ENCODE results near the gene LDAH. TPM values are rescaled to one million over a fixed set of nuclear protein-coding genes. Genes with fewer than 3 reads are reported as not detected.

LDAH gene
- total and polyA plus RNA-seq, 4 donors = 19.7 to 32.9 (median 21.8) TPM

DNA sequence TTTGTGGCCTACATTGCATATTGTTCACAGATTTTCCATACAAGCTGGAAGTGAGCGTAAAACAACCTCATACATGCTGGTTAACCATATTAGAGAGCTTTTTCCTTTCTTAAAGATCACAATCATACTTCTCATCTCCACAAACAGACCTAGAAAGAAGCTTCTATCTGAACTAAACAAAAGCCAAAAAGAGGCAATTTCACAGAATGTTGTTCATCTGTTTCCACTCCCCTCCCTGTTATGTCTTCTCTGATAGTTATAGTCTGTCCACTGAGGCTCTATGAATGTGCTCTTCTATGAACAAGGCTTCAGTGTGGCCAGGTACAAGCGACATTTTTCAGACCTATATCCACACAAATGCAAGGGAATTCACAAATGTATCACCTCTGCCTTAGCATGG lies 63.4 kb downstream of the LDAH start:
- Histone ChIP-seq H3K4me1 (ENCODE audit: control insufficient read depth, insufficient read depth, low read length) (no peaks in the 10 kb centered on the region), H3K27ac (ENCODE audit: low read depth, low read length) (no peak overlapping the region), H3K4me3 (ENCODE audit: low read depth, low read length) (no peak overlapping the region), H3K36me3 (ENCODE audit: control insufficient read depth, insufficient read depth, low read length) (no peaks in the 10 kb centered on the region), H3K9me3 (ENCODE audit: control insufficient read depth, insufficient read depth, low read length) (peaks cover 1% of the 10 kb centered on the region), H3K27me3 (ENCODE audit: control insufficient read depth, insufficient read depth, low read length) (no peaks in the 10 kb centered on the region)
- 100% methylated on average over 2 of the region's 2 CpGs for WGBS (ENCODE audit: insufficient coverage)
- DNase-seq (ENCODE audit: low read depth in 4 of 6, low spot score in 6 of 6) = no peak

DNA sequence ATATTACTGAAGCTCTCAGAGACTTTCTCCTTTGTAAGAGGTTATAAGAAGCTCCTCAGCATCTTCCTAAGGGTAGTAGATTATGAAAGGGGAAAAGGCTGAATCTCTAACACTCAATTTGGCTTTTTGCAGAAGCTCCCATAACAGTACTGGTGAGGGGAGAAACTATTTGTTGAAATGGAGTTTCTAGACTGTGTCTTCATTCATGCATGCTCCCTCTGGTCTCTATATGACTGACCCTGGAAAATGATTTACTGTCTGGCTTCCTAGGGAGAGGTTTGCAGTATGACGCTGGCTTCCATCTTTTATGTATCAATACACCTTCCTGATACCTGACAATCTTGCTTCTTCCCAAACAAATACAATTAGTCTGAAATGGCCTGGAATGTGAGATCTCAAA lies 63.9 kb downstream of the LDAH start:
- Histone ChIP-seq H3K27me3 (ENCODE audit: control insufficient read depth, insufficient read depth, low read length) (no peaks in the 10 kb centered on the region), H3K4me1 (ENCODE audit: control insufficient read depth, insufficient read depth, low read length) (no peaks in the 10 kb centered on the region), H3K36me3 (ENCODE audit: control insufficient read depth, insufficient read depth, low read length) (no peaks in the 10 kb centered on the region), H3K4me3 (ENCODE audit: low read depth, low read length) (no peak overlapping the region), H3K9me3 (ENCODE audit: control insufficient read depth, insufficient read depth, low read length) (peaks cover 1% of the 10 kb centered on the region), H3K27ac (ENCODE audit: low read depth, low read length) (no peak overlapping the region)
- whole genome bisulfite sequencing (ENCODE audit: insufficient coverage) = no CpG with 5 or more reads among the region's 1 CpG
- no peak for DNase-seq (ENCODE audit: low read depth in 4 of 6, low spot score in 6 of 6)

DNA sequence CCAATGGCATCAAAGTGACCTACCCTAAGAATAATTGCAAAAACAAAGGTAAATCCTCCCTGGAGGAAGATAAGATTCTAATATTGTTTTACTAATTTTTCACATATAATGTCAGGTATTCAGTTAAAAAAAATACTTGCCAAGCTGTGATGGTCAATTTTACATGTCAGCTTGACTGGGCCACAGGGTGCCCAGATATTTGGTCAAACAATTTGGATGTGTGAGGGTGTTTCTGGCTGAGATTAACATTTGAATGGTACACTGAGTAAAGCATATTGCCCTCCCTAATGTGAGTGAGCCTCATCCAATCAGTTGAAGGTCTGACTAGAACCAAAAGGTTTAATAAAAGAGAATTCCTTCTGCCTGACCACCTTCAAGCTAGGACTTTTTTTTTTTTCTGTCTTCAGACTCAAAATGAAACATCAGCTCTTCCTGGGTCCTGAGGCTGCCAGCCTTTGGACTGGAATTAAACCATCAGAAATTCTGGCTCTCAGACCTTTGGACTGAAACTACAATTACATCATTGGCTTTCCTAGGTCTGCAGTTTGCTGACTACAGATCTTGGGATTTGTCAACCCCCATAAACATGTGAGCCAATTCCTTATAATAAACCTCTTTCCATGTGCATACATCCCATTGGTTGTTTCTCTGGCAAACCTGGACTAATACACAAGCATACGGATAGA lies 65.4 kb downstream of the LDAH start:
- no peak overlapping the region for H3K27ac ChIP-seq (ENCODE audit: low read depth, low read length)
- WGBS (ENCODE audit: insufficient coverage) = no CpG with 5 or more reads among the region's 1 CpG
- DNase-seq (ENCODE audit: low read depth in 4 of 6, low spot score in 6 of 6) = no peak
- no peak overlapping the region for H3K4me3 ChIP-seq (ENCODE audit: low read depth, low read length)
- H3K9me3 ChIP-seq (ENCODE audit: control insufficient read depth, insufficient read depth, low read length) = peaks cover 1% of the 10 kb centered on the region
- no peaks in the 10 kb centered on the region for H3K36me3 ChIP-seq (ENCODE audit: control insufficient read depth, insufficient read depth, low read length)
- H3K27me3 ChIP-seq (ENCODE audit: control insufficient read depth, insufficient read depth, low read length) = no peaks in the 10 kb centered on the region
- H3K4me1 ChIP-seq (ENCODE audit: control insufficient read depth, insufficient read depth, low read length) = no peaks in the 10 kb centered on the region

- H3K27ac ChIP-seq (ENCODE audit: low read depth, low read length) = no peak overlapping the region
- no peaks in the 10 kb centered on the region for H3K4me1 ChIP-seq (ENCODE audit: control insufficient read depth, insufficient read depth, low read length)
- H3K4me3 ChIP-seq (ENCODE audit: low read depth, low read length) = no peak overlapping the region
- H3K36me3 ChIP-seq (ENCODE audit: control insufficient read depth, insufficient read depth, low read length) = no peaks in the 10 kb centered on the region
- peaks cover 1% of the 10 kb centered on the region for H3K9me3 ChIP-seq (ENCODE audit: control insufficient read depth, insufficient read depth, low read length)
- no peak for DNase-seq (ENCODE audit: low read depth in 4 of 6, low spot score in 6 of 6)
- no peaks in the 10 kb centered on the region for H3K27me3 ChIP-seq (ENCODE audit: control insufficient read depth, insufficient read depth, low read length)
Measured at GRCh38 chr2:20755132-20755800, 67.6 kb downstream of the LDAH start.

DNA sequence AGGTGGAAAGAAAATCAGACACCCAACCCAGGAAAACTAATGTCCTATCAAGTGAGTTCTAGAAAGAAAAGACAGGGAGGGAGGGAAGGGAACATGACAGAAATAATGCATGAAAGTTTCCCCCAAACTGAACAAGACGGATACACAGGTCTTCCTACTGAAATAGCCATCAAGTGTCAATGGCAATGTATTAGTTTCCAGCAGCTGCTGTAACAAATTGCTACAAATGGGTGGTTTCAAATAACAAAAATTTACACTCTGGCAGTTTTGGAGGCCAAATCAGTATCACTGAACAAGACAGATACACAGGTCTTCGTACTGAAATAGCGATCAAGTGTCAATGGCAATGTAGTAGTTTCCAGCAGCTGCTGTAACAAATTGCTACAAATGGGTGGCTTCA lies 70.6 kb downstream of the LDAH start:
- Histone ChIP-seq H3K4me1 (ENCODE audit: control insufficient read depth, insufficient read depth, low read length) (no peaks in the 10 kb centered on the region), H3K9me3 (ENCODE audit: control insufficient read depth, insufficient read depth, low read length) (no peaks in the 10 kb centered on the region), H3K27ac (ENCODE audit: low read depth, low read length) (no peak overlapping the region), H3K36me3 (ENCODE audit: control insufficient read depth, insufficient read depth, low read length) (no peaks in the 10 kb centered on the region), H3K4me3 (ENCODE audit: low read depth, low read length) (no peak overlapping the region), H3K27me3 (ENCODE audit: control insufficient read depth, insufficient read depth, low read length) (no peaks in the 10 kb centered on the region)
- DNase-seq (ENCODE audit: low read depth in 4 of 6, low spot score in 6 of 6) = no peak
- 93% methylated on average over 2 of the region's 3 CpGs for WGBS (ENCODE audit: insufficient coverage)

DNA sequence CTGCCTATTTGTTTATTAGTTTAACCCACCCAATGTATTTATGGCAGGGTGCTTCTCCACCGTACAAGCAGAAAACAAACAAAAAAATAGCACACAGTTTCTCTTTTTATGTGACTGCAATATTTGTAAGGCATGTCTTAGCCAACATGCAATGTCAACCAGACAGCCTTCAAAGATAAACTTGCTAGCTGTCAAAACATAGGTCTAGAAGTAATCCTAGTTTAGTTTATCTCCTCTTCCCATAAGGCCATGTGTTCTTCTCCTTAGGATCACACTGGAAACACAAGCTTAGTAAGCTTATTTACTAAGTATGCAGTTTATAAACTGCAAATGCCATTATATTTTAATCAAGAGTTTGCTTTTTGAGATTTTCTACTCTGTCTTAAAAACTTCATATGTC lies 75.6 kb downstream of the LDAH start:
- no peaks in the 10 kb centered on the region for H3K9me3 ChIP-seq (ENCODE audit: control insufficient read depth, insufficient read depth, low read length)
- H3K4me1 ChIP-seq (ENCODE audit: control insufficient read depth, insufficient read depth, low read length) = no peaks in the 10 kb centered on the region
- no peak overlapping the region for H3K27ac ChIP-seq (ENCODE audit: low read depth, low read length)
- WGBS (ENCODE audit: insufficient coverage) = 57% methylated on average over 1 of the region's 1 CpG
- H3K27me3 ChIP-seq (ENCODE audit: control insufficient read depth, insufficient read depth, low read length) = no peaks in the 10 kb centered on the region
- H3K4me3 ChIP-seq (ENCODE audit: low read depth, low read length) = no peak overlapping the region
- H3K36me3 ChIP-seq (ENCODE audit: control insufficient read depth, insufficient read depth, low read length) = no peaks in the 10 kb centered on the region
- DNase-seq (ENCODE audit: low read depth in 4 of 6, low spot score in 6 of 6) = no peak

- Histone ChIP-seq H3K9me3 (ENCODE audit: control insufficient read depth, insufficient read depth, low read length) (no peaks in the 10 kb centered on the region), H3K27me3 (ENCODE audit: control insufficient read depth, insufficient read depth, low read length) (no peaks in the 10 kb centered on the region), H3K27ac (ENCODE audit: low read depth, low read length) (no peak overlapping the region), H3K36me3 (ENCODE audit: control insufficient read depth, insufficient read depth, low read length) (no peaks in the 10 kb centered on the region), H3K4me3 (ENCODE audit: low read depth, low read length) (no peak overlapping the region), H3K4me1 (ENCODE audit: control insufficient read depth, insufficient read depth, low read length) (no peaks in the 10 kb centered on the region)
- no CpG with 5 or more reads among the region's 2 CpGs for WGBS (ENCODE audit: insufficient coverage)
- no peak for DNase-seq (ENCODE audit: low read depth in 4 of 6, low spot score in 6 of 6)
Measured at GRCh38 chr2:20745924-20746555, 76.9 kb downstream of the LDAH start.

- no peak for DNase-seq (ENCODE audit: low read depth in 4 of 6, low spot score in 6 of 6)
- Histone ChIP-seq H3K27me3 (ENCODE audit: control insufficient read depth, insufficient read depth, low read length) (no peaks in the 10 kb centered on the region), H3K36me3 (ENCODE audit: control insufficient read depth, insufficient read depth, low read length) (no peaks in the 10 kb centered on the region), H3K4me3 (ENCODE audit: low read depth, low read length) (no peak overlapping the region), H3K4me1 (ENCODE audit: control insufficient read depth, insufficient read depth, low read length) (no peaks in the 10 kb centered on the region), H3K9me3 (ENCODE audit: control insufficient read depth, insufficient read depth, low read length) (no peaks in the 10 kb centered on the region), H3K27ac (ENCODE audit: low read depth, low read length) (no peak overlapping the region)
- WGBS (ENCODE audit: insufficient coverage) = no CpG with 5 or more reads among the region's 2 CpGs
Measured at GRCh38 chr2:20744366-20745335, 78.2 kb downstream of the LDAH start.

GRCh38 chr2:20738772-20739171 lies 84.1 kb downstream of the LDAH start:
- Histone ChIP-seq H3K9me3 (ENCODE audit: control insufficient read depth, insufficient read depth, low read length) (no peaks in the 10 kb centered on the region), H3K4me1 (ENCODE audit: control insufficient read depth, insufficient read depth, low read length) (no peaks in the 10 kb centered on the region), H3K27me3 (ENCODE audit: control insufficient read depth, insufficient read depth, low read length) (no peaks in the 10 kb centered on the region), H3K27ac (ENCODE audit: low read depth, low read length) (no peak overlapping the region), H3K36me3 (ENCODE audit: control insufficient read depth, insufficient read depth, low read length) (no peaks in the 10 kb centered on the region), H3K4me3 (ENCODE audit: low read depth, low read length) (no peak overlapping the region)
- DNase-seq (ENCODE audit: low read depth in 4 of 6, low spot score in 6 of 6) = no peak
